GM15510 (cell line): Measurements from ENCODE around the gene SOAT2.

Source experiments
- POLR2A ChIP-seq: IDR thresholded peaks from 3 replicates; pipeline ENCODE4 v1.6.1; 2011; ENCODE audit warnings: borderline replicate concordance; ENCODE audit not compliant: insufficient read length; ENCODE audit errors: extremely low read depth

The SOAT2 gene

GRCh38 chr12:53062011-53062961 is 41.0 kb upstream of the SOAT2 start:
- TF ChIP-seq POLR2A, result no peak

DNA sequence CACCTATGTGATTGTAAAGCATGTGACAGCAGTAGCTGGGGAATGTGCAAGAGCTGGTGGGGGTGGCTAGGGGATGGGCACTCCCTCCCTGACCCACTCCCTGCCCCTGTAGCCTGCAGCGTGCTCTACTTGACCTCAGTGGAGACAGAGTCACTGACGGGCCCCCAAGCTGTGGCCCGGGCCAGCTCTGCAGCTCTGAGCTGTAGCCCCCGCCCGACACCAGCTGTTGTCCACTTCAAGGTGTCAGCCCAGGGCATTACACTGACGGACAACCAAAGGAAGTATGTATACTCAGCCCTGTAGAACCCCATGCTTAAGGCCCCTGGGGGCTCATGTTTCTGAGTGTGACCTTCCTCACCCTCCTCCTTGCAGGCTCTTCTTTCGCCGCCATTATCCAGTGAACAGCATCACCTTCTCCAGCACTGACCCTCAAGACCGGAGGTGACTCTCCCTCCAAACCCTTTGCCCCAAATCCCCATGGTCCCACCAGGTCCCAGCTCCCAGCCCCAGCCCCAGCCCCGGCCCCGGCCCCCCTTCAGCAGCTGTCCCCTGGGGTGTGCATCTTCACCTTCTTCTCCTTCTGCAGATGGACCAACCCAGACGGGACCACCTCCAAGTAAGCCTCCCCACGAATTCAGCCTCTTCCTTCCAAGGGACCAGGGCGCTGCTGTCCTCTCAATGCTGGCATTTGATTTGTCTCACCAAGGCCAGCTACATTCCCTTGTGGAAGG is 40.1 kb upstream of the SOAT2 start:
- no peak for TF ChIP-seq POLR2A

GRCh38 chr12:53063708-53064612 is 39.3 kb upstream of the SOAT2 start:
- no peak for TF ChIP-seq POLR2A

DNA sequence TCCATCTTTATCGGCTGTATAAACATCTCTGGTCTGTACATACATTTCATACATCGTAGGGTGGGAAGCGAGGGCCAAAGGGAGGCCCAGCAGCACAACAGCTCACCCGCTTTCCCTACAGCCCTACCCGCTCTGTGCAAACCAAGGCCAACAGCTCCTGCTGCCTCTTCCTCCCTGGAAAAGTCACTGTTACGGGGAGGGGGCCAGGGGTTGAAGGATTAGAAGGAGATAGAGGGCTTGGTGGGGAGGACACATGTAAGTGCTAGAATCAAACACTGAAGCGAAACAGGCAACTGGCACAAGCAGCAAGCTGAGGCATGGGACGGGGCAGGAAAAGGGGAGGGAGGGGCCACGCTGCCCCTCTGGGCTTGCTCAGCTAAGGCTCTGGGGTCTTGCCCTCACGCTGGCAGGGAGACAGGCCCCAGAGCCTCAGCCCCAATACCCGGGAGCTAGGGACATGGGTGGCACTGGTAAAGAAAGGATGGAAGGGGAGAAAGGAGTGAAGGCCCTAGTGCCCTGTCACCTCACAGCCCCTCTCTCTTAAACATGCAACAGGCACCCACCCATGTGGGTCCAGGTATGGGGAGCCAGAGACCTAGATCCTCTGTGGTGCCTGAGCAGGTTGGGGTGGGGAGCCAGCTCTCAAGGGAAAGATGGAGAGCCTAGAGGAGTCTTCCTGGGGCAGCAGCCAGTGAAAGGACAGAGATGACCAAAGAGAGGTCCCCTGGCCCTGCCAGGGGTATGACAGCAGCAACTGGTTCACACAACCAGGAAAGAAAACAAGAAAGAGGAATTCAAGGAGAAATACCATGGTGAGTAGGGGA is 38.5 kb upstream of the SOAT2 start:
- TF ChIP-seq POLR2A, result no peak

- TF ChIP-seq POLR2A, result no peak
These were observed 37.8 kb upstream of the SOAT2 start for GRCh38 chr12:53065470-53065869.

GRCh38 chr12:53065975-53066931 is 37.0 kb upstream of the SOAT2 start:
- no peak for TF ChIP-seq POLR2A

DNA sequence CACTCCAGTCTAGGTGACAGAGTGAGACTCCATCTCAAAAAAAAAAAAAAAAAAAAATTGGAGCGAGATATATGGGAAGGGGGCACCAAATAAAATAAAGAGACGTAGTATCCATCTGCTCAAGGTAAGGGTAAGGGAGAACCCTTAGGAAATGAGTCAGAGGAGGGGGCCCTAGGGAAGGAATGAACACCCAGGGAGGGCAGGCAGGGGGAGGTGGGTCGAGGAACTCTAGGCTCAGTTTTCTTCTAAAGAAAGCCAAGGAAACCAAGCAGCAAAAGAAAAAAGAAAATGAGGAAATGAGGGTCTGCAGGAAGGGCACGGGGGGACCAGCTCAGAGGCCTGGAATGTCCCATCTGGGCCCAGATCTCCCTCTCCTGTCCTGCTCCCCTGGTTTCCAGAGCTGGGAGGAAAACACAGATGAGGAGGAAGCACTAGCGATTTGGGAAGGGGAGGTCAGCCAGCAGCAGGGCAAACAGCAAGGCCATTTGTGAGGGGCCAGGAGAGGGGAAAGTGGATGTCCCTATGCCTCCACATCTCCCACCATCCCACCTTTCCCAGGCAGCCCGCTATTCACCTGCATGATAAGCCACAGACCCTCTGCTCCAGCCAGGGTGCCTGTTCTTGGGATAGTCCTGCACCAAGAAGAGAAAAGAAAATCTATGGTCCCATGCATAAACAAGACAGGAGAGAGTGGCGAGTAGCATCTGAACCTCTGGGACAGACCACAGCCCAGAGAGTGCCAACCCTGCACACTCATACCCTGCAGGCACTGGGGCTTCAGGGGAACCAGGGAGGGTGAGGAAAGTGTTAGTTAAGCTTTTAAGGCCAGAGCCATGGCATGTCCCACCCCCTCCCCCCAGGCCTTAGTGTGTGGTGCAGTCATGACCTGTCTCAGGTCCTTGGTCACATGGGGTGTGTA is 36.0 kb upstream of the SOAT2 start:
- TF ChIP-seq POLR2A, result no peak

- TF ChIP-seq POLR2A, result no peak
These were observed 35.1 kb upstream of the SOAT2 start for GRCh38 chr12:53067993-53068770.

DNA sequence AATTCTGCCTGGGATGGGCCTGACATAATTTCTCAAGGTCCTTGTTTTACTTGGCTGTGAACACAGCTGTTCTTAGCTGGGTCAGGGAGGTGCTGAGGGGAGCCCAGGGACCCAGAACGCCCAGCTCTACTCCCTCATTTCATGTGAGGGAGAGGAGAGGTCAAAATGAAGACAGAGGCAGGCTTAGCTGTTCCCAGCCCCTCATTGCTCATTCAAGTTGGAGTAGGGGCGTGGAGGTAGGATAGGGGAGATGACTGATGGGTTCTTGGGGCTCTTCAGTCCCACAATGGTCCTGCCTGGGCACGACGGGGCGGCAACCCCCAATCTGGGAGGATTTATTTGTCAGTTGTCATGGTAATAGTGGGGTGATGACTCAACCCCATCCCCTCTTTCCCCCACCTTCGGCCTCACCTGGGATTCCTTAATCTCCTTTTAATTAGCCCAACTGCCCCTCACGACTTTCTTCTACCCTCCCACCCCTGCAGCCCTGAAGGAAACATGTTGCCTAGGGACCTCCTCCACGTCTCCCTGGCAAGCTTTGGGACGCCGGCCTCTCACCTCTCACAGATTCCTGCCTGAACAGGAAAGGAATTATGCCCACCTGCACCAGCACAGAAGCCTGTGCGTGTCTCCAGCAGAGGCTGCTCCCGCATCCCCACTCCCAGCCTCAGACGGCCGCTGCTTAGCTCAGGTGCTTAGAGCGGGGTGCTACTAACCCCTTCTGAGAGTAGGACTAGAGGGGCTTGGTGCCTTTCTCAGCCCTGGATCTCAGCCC is 34.3 kb upstream of the SOAT2 start:
- TF ChIP-seq POLR2A, result no peak

DNA sequence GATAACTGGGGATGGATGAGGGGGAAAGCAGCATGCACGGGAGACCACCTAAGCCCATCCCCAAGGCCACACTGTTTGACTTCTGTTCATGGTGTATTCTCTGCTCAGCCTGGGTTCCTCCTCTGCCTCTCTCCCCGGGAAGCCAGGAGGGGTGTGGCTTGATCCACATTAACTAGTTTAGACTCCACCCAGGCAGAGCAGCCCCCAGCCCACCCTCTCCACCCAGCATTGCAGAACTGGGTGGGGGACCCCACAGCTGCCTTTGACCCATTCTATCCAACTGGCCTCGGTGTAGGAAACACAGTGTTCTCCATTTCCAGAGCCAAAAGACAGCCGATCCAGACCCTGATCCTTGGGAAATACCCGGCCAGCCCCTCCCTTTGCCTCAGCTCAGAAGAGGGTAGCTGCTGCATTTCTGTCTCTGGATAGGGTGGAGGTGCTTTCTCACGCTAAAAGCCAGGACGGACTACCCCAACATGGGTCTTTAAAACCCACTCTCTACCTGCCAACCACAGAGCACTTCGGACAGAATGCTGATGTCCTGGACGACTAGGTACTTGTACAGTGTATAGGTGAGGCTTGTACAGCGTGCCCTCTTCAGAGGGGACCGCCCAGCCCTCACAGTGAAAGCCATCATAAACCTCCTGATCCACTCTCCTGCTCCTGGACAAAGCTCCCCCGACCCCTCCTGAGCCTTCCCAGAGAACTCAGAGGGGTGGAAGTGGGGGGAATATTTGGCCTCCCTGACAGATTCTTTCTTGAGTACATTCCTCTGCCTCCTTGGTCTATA is 33.5 kb upstream of the SOAT2 start:
- TF ChIP-seq POLR2A, result no peak

DNA sequence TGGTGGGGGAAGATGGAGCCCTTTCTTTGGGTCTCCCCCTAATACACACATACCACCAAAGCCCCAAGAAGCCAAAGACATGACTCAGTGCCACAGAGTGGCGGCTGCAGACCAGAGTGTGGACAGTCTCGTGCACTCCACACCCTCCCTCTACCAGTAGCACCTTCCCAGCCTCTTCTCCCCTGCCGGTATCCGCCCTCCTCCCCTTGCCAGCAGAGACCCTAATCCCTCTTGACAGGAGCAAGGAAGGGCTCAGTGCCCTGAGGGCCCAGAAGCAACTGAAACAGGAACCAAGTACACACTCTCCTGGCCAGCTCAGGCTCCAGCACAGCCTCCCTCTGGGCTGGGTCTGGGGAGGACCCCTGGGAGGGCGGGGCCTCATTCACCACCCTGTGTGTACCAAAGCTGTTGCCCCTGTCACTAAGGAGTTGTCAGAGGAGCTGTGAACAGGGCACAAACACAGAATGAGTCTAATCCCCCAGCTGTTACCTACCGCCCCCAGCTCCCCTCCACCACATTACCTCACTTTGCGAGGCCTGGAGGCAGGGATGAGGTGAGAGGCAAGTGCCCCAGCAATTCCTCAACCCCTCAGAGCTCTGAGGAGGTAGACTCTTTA is 32.3 kb upstream of the SOAT2 start:
- TF ChIP-seq POLR2A, result no peak
